Thyroid gland (tissue), 4 donors: ENCODE data around the gene AP1M2. TPM values are rescaled to one million over a fixed set of nuclear protein-coding genes. Genes with fewer than 3 reads are reported as not detected.

Source experiments
- DNase-seq, 2 donors: peaks; one replicate each; pipeline ENCODE4 v3.0.0-alpha.2; 2019
- H3K27ac ChIP-seq, 3 donors: fragments of 200-600 bp; sonication (generic); 1 replicate in 2 of 3; 2 replicates in 1 of 3; pipeline ENCODE4 v1.5.1; 2016 to 2019; ENCODE audit warnings: mild to moderate bottlenecking in 1 of 3, moderate library complexity in 1 of 3
- H3K27me3 ChIP-seq: fragments of 200-600 bp; sonication (generic); one replicate; pipeline ENCODE4 v1.5.1; 2019
- H3K36me3 ChIP-seq, 2 donors: fragments of 200-600 bp; sonication (generic); one replicate each; pipeline ENCODE4 v1.5.1; 2016 to 2019
- H3K4me1 ChIP-seq, 2 donors: fragments of 200-600 bp; sonication (generic); one replicate each; pipeline ENCODE4 v1.5.1; 2017 to 2019
- H3K4me3 ChIP-seq, 3 donors: fragments of 200-600 bp; sonication (generic); replicated peaks in 1 of 3; 1 replicate in 2 of 3; 2 replicates in 1 of 3; pipeline ENCODE4 v1.5.1; 2016; ENCODE audit warnings: mild to moderate bottlenecking in 1 of 3
- H3K9me3 ChIP-seq: fragments of 200-600 bp; sonication (generic); one replicate; pipeline ENCODE4 v1.5.1; 2017
- CTCF ChIP-seq, 6 experiments: fragments of 200-600 bp in 3 of 6; fragments of 450-650 bp in 3 of 6; sonication (generic) in 3 of 6; IDR thresholded peaks; one replicate each; pipeline ENCODE4 v1.5.1; 2016 to 2019; ENCODE audit warnings: antibody characterized with exemption in 6 of 6, mild to moderate bottlenecking in 2 of 6, inconsistent platforms in 1 of 6, moderate library complexity in 1 of 6
- POLR2A ChIP-seq, 2 donors: fragments of 450-650 bp; IDR thresholded peaks; one replicate each; pipeline ENCODE4 v1.6.1; 2017; ENCODE audit warnings: antibody characterized with exemption in 2 of 2, mild to moderate bottlenecking in 2 of 2, moderate library complexity in 1 of 2
- WGBS, 2 donors: methylation state at CpG; one replicate each; pipeline ENCODE4 v1.1.5; 2017; 5-methylcytosine and 5-hydroxymethylcytosine counted together
- intact Hi-C: fragments of 100-400 bp; cut with DNase I; formaldehyde crosslinking; loops from one replicate; pipeline ENCODE4 v1.15.1; 2023
- total RNA-seq, 4 donors: library from RNA; depleted of rRNA; stranded (reverse); fragments of >200 nt; gene quantifications; one replicate each; pipeline ENCODE4 v1.2.3, GENCODE V29; 2016

Gene AP1M2
- total RNA-seq, result 100 to 1,000 TPM in 2 of 4 donors, 10 to 100 TPM in 2; 69.7 to 129 (median 102) TPM

DNA sequence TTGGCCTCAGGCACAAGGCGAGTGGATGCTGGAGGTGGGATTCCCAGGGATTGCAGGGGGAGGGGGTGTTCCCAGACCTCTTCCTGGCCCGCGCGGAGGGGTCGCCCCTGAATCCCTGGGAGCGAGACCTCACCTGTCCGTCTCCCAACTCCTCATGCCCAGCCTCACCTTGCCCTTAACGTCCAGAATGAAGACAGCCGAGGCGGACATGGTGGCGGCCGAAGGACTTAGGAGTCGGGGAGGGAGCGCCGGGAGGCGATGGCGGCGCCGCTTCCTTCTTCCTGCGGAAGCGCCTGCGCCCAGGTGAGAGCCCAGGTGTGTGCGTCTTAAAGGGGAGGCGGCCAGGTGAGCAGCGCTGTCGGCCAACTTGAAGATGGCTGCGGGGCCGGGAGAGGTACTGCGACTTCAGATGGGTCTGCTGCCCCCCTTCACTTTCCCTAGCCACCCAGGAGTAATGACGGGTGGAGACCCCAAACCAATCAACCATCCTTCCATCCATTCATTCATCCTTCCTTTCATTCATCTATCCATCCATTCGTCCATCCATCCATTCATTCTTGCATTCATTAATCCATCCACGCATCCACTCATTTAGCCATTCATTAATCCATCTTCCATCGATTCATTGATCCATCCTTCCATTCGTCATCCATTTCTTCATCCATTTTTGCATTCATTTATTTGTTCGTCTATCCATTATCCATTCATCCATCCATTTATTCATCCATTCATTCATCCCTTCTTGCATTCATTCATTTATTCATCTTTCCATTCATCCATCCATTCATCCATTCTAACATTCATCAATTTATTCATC, at the start of gene AP1M2:
TSS of gene AP1M2 (minus strand) at position 291 of the 817 bp plus-strand sequence. CDS start at position 210, 81 bp downstream.
- no peaks in the 10 kb centered on the region for H3K36me3 ChIP-seq
- H3K27me3 ChIP-seq, result no peaks in the 10 kb centered on the region
- intact Hi-C loops, result no loop called here
- peak within 1 kb of the TSS in 2 of 3 donors; percentile 50 to 53 for H3K27ac ChIP-seq
- WGBS, 2 donors, result 22 to 27% methylated on average over 16 to 34 of the region's 35 CpGs
- peak within 1 kb of the TSS; percentile 12 to 53 (median 50) for H3K4me3 ChIP-seq
- peaks cover 0 to 5% of the 10 kb centered on the region in 2 donors for H3K4me1 ChIP-seq
- no peak for TF ChIP-seq CTCF (IDR thresholded peaks at IDR 0.05)
- TF ChIP-seq POLR2A (IDR thresholded peaks at IDR 0.05), result no peak
- H3K9me3 ChIP-seq, result no peaks in the 10 kb centered on the region
- DNase-seq, result peak; percentile 60 to 61

DNA sequence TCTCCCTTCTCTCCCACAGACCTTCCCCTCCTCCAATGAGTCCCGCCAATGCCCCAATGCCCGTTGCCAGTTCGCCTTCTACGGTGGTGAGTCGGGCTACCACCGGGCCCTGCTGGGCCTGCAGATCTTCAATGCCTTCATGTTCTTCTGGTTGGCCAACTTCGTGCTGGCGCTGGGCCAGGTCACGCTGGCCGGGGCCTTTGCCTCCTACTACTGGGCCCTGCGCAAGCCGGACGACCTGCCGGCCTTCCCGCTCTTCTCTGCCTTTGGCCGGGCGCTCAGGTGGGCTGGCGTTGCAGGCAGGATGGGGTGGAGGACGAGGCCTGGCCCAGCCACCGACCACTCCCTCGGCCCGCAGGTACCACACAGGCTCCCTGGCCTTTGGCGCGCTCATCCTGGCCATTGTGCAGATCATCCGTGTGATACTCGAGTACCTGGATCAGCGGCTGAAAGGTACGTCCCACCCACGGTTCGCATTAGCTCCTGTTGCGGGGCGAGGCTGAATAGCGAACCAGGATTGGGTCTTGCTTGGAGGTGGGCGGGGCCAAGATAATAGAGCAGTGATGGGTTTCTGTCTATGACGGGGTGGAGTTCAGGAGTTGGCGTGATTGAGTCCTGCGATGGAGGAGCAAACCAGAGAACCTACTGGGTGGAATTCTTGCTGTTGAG, 49.3 kb upstream of the AP1M2 start:
- Histone ChIP-seq H3K9me3 (no peaks in the 10 kb centered on the region), H3K4me1 (peaks cover 0 to 7% of the 10 kb centered on the region in 2 donors), H3K4me3 (no peak overlapping the region), H3K36me3 (peaks cover 53 to 63% of the 10 kb centered on the region in 2 donors), H3K27ac (no peak overlapping the region), H3K27me3 (no peaks in the 10 kb centered on the region)
- no peak for TF ChIP-seq CTCF (IDR thresholded peaks at IDR 0.05)
- TF ChIP-seq POLR2A (IDR thresholded peaks at IDR 0.05), result no peak
- DNase-seq, result no peak
- 91 to 92% methylated on average over 37 of the region's 37 CpGs for WGBS, 2 donors
- intact Hi-C loops, result no loop called here

GRCh38 chr19:10634963-10635362, 47.9 kb upstream of the AP1M2 start:
- no peaks in the 10 kb centered on the region for H3K27me3 ChIP-seq
- H3K27ac ChIP-seq, result no peak overlapping the region
- DNase-seq, result no peak
- TF ChIP-seq POLR2A (IDR thresholded peaks at IDR 0.05), result no peak
- TF ChIP-seq CTCF (IDR thresholded peaks at IDR 0.05), result no peak
- peaks cover 0 to 7% of the 10 kb centered on the region in 2 donors for H3K4me1 ChIP-seq
- no peak overlapping the region for H3K4me3 ChIP-seq
- peaks cover 51 to 66% of the 10 kb centered on the region in 2 donors for H3K36me3 ChIP-seq
- intact Hi-C loops, result no loop called here
- H3K9me3 ChIP-seq, result no peaks in the 10 kb centered on the region
- WGBS, 2 donors, result 87 to 89% methylated on average over 6 of the region's 6 CpGs

DNA sequence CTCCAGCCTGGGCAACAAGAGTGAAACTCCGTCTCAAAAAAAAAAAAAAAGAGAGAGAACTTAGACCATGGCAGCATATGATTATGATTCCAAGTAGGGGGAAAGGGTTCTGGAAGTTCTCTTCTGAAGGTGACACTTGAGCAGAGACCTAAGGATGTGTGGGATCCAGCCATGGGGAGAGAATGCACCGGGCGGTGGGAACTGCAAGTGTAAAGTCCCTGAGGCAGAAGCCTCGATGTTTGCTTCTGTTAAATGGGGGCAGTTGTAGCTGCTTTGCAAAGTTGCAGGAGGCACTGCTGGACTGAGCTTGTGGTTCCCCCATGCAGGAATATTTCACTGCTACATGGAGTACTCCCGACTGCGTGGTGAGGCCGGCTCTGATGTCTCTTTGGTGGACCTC, 47.3 kb upstream of the AP1M2 start:
- Histone ChIP-seq H3K27me3 (no peaks in the 10 kb centered on the region), H3K4me1 (peaks cover 0 to 4% of the 10 kb centered on the region in 2 donors), H3K36me3 (peaks cover 51 to 70% of the 10 kb centered on the region in 2 donors), H3K27ac (no peak overlapping the region), H3K9me3 (no peaks in the 10 kb centered on the region), H3K4me3 (no peak overlapping the region)
- WGBS, 2 donors, result 92 to 97% methylated on average over 7 of the region's 7 CpGs
- DNase-seq, result no peak
- intact Hi-C loops, result no loop called here
- TF ChIP-seq POLR2A (IDR thresholded peaks at IDR 0.05) (no peak), CTCF (IDR thresholded peaks at IDR 0.05) (no peak)

DNA sequence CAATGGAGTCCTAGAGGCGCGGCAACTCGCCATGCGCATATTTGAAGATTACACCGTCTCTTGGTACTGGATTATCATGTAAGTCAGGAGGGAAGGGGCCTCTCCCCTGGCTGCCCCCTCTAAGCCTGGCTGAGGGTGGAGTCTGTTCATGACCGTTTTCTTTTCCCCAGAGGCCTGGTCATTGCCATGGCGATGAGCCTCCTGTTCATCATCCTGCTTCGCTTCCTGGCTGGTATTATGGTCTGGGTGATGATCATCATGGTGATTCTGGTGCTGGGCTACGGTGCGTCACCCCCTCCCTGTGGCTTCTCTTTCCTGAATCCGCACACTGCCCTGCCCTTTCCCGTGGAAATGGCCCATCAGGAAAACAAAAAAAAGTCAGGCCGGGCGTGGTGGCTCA, 44.8 kb upstream of the AP1M2 start:
- H3K4me1 ChIP-seq, result peaks cover 0 to 4% of the 10 kb centered on the region in 2 donors
- H3K9me3 ChIP-seq, result no peaks in the 10 kb centered on the region
- no peaks in the 10 kb centered on the region for H3K27me3 ChIP-seq
- WGBS, 2 donors, result 76 to 88% methylated on average over 14 of the region's 14 CpGs
- TF ChIP-seq CTCF (IDR thresholded peaks at IDR 0.05), result no peak
- no peak overlapping the region for H3K27ac ChIP-seq
- intact Hi-C loops, result no loop called here
- H3K36me3 ChIP-seq, result peaks cover 47 to 67% of the 10 kb centered on the region in 2 donors
- no peak overlapping the region for H3K4me3 ChIP-seq
- no peak for DNase-seq
